Colonic mucosa (tissue), 4 donors: Measurements from ENCODE around the gene KDM4C. TPM values are rescaled to one million over a fixed set of nuclear protein-coding genes. Genes with fewer than 3 reads are reported as not detected.

ENCODE experiments used
- DNase-seq: peaks from one replicate; pipeline ENCODE4 v3.0.0-alpha.2; 2020
- H3K27ac ChIP-seq: fragments of 200-600 bp; one replicate; pipeline ENCODE4 v1.8.0; 2021
- H3K27me3 ChIP-seq: fragments of 200-600 bp; one replicate; pipeline ENCODE4 v1.8.0; 2021
- H3K36me3 ChIP-seq: fragments of 200-600 bp; one replicate; pipeline ENCODE4 v1.8.0; 2021
- H3K4me1 ChIP-seq: fragments of 200-600 bp; one replicate; pipeline ENCODE4 v1.8.0; 2021; ENCODE audit warnings: mild to moderate bottlenecking
- H3K4me3 ChIP-seq: fragments of 200-600 bp; one replicate; pipeline ENCODE4 v1.8.0; 2021
- H3K9ac ChIP-seq, 2 donors: one replicate each; pipeline ENCODE4 v1.7.0; 2013; ENCODE audit warnings: control low read depth in 2 of 2, low read depth in 2 of 2, low read length in 2 of 2
- H3K9me3 ChIP-seq: fragments of 200-600 bp; one replicate; pipeline ENCODE4 v1.8.0; 2021
- CTCF ChIP-seq: fragments of 200-600 bp; IDR thresholded peaks from one replicate; pipeline ENCODE4 v1.8.0; 2022; ENCODE audit warnings: antibody characterized with exemption, mild to moderate bottlenecking
- intact Hi-C: fragments of 100-400 bp; cut with DNase I; formaldehyde crosslinking; loops from one replicate; pipeline ENCODE4 v1.14.1; 2022
- total RNA-seq, 2 donors: library from RNA; stranded (reverse); fragmentation: NEBNext Ultra II Directional in 1 of 2; extraction: Animal tissue kit (Norgen Biotek cat#: 25700) in 1 of 2; gene quantifications; one replicate each; pipeline ENCODE4 v1.2.1, GENCODE V29; 2021
- donor health status: healthy.
- donor health status: DM: no; HTN: no; CAD: no.
- donor health status: DM: no; HTN: no; CAD: no.

The KDM4C gene
- total RNA-seq, 2 donors from 2014 or later = 37.3 to 42.0 TPM

GRCh38 chr9:7211657-7212056 lies 453.9 kb downstream of the KDM4C start:
- TF ChIP-seq CTCF = no peak
- intact Hi-C loops = no loop called here

GRCh38 chr9:7212101-7212500 lies 454.3 kb downstream of the KDM4C start:
- Histone ChIP-seq H3K9me3 (no peaks in the 10 kb centered on the region), H3K27me3 (no peaks in the 10 kb centered on the region), H3K4me3 (no peak overlapping the region), H3K9ac (no peak overlapping the region), H3K36me3 (no peaks in the 10 kb centered on the region), H3K4me1 (no peaks in the 10 kb centered on the region), H3K27ac (no peak overlapping the region)
- no peak for DNase-seq
- no peak for TF ChIP-seq CTCF
- intact Hi-C loops = no loop called here

More at GRCh38 chr9:7211657-7212056, 453.9 kb downstream of the KDM4C start:
- DNase-seq = no peak
- no peak overlapping the region for H3K4me3 ChIP-seq
- no peaks in the 10 kb centered on the region for H3K36me3 ChIP-seq
- no peaks in the 10 kb centered on the region for H3K9me3 ChIP-seq
- no peaks in the 10 kb centered on the region for H3K27me3 ChIP-seq
- no peaks in the 10 kb centered on the region for H3K4me1 ChIP-seq
- no peak overlapping the region for H3K27ac ChIP-seq
- no peak overlapping the region for H3K9ac ChIP-seq

- no peaks in the 10 kb centered on the region for H3K4me1 ChIP-seq
- no peak overlapping the region for H3K9ac ChIP-seq
- no peak for TF ChIP-seq CTCF
- no peak for DNase-seq
- H3K36me3 ChIP-seq = no peaks in the 10 kb centered on the region
- no peak overlapping the region for H3K27ac ChIP-seq
- H3K9me3 ChIP-seq = no peaks in the 10 kb centered on the region
- H3K27me3 ChIP-seq = no peaks in the 10 kb centered on the region
- intact Hi-C loops = no loop called here
- H3K4me3 ChIP-seq = no peak overlapping the region
Measured at GRCh38 chr9:7216004-7216841, 458.4 kb downstream of the KDM4C start.

GRCh38 chr9:7223981-7224380 lies 466.2 kb downstream of the KDM4C start:
- Histone ChIP-seq H3K4me1 (no peaks in the 10 kb centered on the region), H3K4me3 (no peak overlapping the region), H3K9ac (no peak overlapping the region), H3K27me3 (no peaks in the 10 kb centered on the region), H3K9me3 (no peaks in the 10 kb centered on the region), H3K27ac (no peak overlapping the region), H3K36me3 (no peaks in the 10 kb centered on the region)
- DNase-seq = no peak
- no peak for TF ChIP-seq CTCF
- intact Hi-C loops = no loop called here

Other genes with a start within 250 kb of the KDM4C start
- 1 to 10 TPM in 1 of 2 donors, under 1 TPM in 1; 0.21 to 1.1 TPM for gene GLDC, start 112.2 kb upstream of the KDM4C start, total RNA-seq